Stimulated activated CD8-positive, alpha-beta memory T cell treated with anti-CD3 and anti-CD28 coated beads, Interleukin-15, amount 100 ng/mL, for 1 hour (primary cell): ENCODE results near the gene FBXO8.

Experiments
- DNase-seq: peaks from one replicate; pipeline ENCODE4 v3.0.0-alpha.2; 2020; ENCODE audit warnings: low read depth

FBXO8 gene

DNA sequence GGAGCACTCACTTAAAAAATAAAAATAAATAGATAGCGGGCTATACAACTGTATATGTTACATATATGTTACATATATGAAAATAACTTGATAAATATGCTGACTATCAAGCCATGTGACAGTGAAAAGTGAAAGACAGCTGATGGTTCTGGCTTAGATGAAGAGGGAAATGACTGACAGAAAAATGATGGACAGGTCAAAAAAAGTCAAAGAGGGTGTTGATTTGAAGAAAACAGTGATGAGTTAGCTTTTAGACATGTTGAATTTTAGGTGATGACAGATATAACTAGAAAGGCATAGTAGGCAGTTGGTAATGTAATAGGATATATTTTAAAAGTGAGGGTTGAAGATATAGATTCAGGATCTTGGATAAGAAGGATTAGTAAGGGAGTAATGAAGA is 37.8 kb downstream of the FBXO8 start:
- DNase-seq, result no peak

DNA sequence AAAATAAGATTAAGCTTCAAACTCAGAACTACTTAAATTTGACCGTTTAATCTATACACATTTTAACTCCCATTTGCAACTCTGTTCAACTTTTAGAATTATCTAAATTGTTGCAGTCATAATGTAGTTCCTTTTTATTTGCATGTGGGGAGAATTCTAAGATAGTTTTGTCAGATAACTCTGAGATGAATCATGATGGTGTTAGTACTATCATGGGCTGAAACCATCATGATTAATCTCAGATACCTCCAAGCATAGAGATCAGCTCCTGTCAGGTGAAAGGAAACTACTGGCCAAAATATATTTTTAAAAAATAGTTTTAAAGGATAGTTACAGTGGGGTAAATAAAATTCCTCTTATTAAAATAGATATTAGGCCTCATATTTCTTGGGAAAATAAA is 39.0 kb downstream of the FBXO8 start:
- no peak for DNase-seq

DNA sequence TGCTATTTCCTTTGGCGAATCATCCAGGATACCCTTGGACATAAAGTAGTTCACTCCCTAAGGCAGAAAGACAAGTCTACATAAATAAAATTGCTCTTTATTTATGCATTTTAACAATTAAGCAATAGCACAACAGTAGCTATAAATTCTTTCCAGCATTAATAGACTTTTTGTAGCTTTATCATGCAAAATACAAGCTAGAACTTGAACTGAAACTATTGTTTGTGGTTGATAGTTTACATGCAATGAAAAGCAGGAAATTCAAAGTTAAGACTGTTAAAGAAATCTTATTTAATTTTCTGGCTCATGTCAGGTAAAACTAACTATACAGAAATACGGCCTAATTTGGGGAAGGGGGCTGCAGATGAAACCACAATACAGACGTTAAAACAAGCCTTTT is 42.3 kb downstream of the FBXO8 start:
- DNase-seq, result no peak

DNA sequence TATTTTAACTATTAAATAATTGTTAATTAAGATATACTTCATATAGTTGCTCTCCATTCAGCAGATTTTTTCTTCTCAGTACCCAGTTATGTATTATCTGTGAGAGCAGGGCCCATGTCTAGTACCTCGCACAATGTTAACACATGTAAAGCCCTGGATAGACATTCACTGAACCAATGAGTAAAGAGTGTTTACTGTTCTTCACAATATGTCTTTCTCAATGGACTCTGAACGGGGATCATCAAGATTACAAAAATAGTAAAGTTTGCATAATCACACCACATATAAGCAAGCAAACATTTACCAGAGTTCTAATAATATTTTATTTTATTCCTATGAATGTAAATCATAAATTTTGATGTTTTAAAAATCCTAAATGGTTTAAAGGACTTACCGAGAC is 47.1 kb downstream of the FBXO8 start:
- no peak for DNase-seq

DNA sequence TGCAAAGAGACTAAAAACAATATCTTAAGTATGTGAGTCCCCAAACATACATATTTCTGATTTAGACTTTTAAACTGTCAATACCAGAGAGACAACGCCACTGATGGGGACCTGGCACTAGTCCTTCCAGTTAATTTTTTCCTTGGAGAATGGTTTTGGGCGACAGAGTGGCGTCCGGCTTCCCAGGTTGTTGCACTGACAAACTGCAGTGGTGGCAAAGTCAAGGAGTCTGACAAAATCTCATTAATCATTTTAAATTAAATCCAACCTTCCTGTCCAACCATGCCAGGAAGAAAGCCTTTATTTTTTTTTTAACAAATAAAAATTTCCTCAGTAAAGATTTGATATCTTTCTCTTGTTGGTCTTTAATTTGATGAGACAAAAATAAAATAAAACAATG is 52.8 kb downstream of the FBXO8 start:
- no peak for DNase-seq

DNA sequence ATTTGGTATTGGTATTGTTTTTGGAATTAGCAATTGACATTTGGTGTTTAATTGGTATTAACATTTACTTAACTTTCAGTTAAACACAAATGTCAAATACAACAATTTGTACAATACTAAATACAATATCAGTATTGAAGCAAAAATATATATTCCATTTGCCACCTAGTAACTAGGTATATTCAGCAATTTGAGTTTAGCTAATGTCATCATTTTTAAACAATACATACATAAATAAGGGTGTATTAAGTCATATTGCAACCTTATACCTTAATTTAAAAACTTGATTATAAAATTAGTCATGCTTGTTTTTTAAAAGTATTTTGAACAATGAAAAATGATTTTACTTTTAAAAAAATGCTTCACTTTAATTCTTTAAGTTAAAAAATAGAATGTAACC is 53.3 kb downstream of the FBXO8 start:
- no peak for DNase-seq

DNA sequence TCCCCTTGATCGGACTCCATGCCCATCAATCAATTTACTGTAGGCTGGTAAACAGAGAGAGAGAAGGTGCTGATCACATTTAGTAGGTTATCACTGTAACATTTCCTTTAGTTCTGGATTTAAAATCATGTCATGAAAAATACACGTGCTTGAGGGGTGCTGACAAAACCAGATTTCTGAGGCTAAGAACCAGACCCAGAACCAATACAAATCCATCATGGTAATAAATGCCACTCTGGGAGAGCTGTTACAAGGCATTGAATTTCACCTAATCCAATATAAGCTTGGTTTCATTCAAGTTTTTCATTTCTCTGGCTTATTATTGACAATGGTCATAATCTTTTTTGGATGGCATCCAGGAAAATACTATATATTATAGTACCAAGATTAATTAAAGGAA is 54.5 kb downstream of the FBXO8 start:
- no peak for DNase-seq

DNA sequence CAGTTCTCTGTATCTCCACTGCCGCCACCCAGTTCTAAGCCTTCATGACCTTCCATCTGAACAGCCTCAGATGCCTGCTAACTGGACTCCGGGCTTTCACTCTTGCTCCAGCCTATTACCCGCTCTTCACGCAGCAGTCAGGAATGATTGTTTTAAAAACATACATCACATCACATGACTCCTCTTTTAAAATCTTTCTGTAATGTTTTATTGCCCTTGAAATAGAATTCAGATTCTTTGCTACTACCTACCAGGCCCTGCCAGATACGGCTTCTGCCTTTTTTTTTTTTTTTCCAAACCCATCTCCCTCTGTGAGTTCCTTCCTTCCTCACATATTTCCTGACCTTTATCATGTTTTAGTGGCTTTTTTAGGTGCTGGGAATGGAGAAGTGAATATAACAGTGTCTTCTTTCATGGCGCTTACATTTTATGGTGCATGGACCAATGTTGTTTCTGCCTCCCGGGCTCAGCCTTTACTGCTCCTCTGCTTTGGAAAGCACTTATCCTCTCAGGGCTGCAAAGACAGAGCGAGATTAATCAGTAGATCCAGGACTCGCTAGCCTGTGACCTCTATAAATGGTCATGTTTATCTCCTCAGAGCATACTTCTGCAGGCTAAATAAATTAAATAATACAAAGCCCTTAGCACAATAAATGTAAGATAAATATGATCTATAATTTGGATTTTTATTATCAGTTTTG is 58.0 kb downstream of the FBXO8 start:
- no peak for DNase-seq

DNA sequence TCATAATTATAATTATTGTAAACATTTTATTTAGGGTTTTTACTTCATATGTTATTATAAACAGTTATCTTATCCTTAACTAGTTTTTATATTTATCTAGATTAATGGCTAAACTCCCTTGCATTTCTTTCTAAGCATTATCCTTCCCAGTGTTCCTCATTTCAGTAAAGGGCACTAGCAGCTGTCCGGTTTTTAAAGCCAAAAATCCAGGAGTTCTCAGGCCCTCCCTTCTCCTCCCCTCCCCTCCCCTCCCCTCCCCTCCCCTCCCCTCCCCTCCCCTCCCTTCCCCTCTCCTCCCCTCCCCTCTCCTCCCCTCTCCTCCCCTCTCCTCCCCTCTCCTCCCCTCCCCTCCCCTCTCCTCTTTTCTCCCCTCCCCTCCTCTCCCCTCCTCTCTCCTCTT is 58.9 kb downstream of the FBXO8 start:
- no peak for DNase-seq

DNA sequence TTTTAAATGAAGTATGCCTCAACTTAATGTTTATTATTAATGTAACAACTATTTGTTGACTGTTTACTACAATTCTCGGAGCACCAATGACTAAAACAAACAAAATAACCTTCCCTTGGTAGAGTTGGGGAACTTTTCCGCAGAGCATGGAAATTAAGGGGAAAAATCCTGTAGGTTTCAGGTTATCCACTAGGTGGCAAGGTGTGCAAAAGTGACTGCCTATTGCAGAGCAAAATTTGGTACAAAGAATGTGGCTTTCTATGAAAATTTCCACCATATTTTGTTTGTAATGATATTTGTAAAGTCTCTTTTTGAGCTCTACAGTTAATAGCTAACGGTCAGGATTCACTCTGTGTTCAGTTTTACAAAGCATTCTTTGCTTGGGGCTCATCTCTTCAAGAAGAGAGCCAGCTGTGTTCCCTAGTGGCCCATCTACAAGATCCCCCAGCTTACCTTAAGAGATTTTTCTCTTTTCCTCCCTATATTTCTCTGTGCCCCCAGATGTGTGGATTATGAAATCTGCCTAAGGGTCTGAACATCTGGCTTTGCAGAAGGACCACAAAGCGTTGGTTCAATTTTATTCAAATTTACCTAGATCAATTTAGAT is 61.1 kb downstream of the FBXO8 start:
- no peak for DNase-seq

DNA sequence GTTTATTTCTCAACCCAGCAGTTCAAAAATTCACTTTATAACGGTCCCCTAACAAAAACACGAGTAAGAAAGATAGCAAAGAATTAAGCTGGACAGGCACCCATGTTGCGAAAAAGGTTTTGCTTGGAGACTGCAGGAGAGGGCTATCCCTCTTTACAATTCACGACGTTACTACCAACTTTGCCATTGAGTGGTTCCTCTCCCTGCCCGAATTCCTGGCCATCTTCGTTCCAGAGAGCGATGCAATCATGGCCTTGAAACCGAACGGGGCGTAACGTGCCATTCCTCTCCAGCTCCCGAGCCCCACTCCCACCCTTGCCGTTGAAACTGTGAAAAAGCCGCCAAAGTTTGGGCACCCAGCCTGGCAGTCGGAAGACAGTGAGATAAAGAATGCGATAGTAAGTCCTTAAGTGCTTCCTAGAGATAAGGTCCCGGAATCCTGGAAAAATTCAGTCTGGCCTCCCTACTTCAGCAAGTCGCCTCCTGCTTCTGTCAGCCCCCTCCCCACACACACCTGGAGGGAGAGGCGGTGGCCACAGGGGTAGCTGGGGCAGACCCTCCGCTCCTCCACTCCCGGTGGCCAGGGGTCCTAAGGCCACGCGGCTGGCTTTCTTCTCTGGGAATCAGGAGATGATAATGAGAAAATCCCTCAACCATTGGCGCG is 65.2 kb downstream of the FBXO8 start:
- no peak for DNase-seq

DNA sequence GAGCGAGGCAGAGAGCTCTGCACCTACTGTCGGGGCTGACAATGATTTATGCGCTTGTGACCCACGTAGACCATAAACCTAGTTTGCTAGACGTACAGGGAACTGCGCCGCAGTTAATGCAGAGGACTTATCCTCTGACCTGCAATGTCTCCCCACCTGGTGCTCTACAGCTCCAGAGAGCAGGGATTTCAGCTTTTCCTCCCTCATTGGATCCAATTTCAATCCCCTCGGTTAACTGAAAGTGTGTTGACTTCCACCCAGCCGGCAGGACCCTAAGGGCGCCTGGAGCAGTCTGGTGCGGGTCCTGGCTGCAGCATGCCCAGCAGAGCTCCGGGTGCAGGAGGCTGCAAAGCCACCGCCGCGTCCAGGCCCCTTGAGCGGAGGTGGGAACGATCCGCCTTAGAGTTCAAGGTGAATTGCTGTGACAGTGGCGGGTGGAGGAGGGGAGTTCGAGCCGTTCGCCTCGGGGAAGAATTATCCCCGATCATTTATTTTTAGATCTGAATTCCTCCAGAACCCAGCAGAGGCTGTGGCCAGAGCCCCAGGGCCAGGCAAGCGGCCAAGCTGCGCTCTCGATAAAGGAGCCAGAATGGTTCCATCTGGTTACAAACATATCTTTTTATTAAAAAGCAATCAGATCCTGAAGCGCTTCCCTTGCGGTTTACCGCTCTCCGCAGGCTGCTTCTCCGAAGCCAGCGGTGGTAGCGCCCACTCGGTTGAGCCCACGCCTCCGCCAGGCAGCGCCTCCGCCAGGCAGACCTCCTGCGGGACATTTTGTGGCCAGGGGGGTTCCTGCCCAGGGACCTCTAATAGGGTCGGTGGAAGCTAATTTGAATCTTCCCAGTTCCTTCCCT is 66.0 kb downstream of the FBXO8 start:
- DNase-seq, result no peak

DNA sequence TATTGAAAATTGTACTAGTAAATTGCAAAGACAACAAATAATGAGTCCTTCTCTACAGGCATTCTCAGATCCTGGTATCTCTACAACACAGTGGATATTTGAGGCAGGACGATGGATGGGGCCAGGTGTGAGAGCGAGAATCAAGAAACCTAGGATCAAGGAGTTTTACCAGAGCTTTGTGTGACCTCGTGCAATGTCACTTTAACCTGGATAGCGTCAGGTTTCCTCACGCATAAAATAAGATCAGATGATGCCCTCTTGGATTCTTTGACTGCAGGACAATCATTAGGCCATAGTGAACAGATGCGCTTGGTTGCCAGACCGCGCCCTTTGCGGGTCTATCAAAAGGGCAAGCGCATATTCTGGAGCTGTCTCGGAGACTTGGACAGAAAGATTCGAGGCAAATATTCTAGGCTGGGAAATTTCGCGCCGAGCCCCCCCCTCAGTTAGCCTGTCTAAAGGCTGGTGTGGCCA is 66.6 kb downstream of the FBXO8 start:
- no peak for DNase-seq

DNA sequence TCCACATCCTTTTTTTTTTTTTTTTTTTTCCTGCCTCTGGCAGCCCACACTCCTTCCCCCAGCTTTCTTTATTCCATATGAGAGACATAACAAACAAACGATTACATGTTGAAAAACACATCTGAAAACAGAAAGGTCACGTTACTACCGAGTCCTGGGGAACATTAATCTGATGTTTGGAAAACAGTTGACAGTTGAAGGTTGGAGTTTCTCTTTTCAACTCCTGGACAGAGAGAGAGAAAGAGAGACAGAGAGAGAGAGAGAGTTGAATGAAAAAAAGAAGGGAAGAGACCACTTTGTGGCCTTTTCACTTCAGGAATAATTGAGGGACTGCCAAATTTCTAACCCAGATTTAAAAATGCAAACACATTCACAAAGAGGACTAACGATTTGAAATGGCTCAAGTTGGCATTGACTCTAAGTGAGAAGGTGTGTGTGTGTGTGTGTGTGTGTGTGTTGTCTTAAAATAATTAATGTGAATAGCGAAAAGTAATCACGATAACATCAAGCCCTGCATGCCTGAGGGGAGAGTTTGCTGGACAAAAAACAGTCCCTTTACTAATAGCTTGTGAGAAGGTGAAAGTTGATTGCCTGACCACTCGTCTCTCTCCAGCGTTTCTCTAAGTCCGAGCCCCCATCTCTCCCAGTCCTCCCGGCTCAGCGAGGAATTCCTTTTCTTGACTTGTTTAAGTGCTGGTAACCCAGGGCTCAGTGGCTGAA is 67.3 kb downstream of the FBXO8 start:
- no peak for DNase-seq

DNA sequence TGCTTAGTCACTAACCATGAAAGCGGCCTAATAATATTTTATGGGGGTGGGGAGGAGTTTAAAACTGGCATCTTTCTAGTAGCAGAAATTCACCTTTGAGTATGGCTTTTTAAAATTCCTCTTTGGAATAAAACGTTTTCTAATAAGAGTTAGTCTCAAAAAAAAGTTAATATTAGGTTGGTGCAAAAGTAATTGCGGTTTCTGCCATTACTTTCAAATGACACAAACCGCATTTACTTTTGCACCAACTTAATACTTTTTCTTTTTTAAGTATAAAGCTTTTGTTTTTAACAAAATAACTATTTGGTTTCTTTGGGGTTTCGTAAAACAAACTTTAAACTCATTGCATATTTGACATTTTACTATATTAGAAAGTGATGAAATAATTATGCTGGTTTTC is 68.4 kb downstream of the FBXO8 start:
- no peak for DNase-seq

DNA sequence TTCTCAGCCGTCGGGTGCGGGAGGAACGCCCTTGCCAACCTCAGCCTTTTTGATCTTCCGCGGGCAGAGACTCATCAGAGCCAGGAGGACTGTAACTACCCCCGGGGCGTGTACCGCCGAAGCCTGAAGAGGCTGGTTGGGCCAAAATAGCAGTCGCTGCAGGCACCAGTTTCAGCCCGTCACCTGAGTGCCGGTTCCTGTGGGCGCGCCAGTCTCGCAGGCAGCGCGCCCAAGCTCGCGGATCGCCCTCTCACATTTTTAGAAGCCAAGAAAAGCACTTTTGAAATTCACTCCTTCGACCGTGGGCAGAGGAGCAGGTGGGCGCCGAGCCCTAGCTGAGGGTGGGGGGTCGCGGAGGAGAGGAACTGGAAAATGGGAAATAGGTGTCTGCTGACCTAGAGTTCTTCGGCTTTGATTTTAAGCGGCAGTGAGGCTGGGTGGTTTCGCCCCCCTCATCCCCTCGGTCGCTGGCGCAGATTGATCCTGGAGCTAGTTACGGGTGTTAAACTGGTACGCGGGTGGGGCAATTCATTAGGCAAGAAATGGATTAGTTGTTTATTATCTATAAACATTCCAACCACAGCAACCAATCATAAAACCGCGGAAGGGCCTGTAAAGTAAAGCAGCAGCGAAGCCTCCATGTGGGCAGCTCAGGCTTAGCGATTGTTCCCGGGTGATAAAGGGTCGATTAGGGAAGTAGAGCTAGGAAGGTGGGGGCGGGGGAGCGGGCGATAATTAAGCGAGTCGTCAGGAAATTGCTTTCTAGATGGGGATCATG is 69.2 kb downstream of the FBXO8 start:
- no peak for DNase-seq

DNA sequence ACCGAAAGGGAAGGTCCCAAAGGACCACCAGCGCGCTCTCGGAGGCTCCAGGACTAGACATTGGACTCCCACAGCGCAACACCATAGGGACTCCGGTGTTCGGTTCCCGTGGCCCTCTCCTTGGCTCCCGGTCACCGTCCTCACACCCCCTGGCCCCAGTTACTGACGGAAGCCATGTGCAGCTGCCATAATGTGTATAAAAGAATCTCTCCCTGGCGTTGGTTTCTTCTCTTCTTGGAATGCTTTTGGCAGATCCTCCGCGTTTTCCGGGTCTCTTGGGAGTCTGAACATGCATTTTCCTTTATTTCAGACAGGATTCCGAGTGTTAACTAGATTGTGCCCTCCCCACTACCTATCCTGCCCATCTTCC is 69.8 kb downstream of the FBXO8 start:
- no peak for DNase-seq

DNA sequence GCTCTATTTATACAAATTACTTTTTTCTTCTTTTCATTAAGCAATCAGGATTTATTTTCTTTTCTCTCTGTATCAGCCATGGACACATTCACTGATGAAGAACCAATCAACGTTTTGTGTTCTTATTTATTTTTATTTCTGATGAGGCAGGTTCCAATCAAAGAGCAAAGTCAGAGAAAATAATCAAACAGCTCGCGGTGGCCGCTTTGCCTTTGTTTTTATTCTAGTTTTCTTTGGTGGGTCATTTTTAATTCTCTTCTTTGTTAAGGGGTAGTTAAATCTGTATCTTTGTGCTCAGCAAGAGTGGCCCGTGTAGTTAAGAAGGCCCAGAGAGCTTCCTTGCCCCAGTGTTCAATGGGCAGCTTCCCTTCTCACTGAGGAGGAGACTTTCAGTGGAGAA is 71.4 kb downstream of the FBXO8 start:
- DNase-seq, result no peak

DNA sequence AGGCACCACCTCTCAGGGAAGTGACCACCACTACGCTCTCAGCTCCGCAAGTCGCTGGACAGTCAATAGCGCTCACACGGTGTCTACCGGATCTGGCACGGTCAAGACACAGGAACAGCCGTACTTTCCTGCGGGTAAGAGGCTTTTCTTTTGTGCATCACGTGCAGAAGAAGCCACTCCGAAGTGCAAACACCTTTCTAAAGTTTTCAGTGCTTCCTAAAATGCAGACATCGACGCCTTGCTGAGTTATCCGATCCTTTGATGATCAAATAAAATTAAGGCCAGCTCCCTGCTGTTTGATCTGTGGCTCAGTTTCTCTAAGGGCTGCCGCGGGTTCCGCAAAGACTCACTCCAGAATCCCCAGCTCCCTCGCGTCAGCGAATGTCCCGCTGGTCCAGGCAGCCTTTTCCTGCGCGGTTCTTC is 71.8 kb downstream of the FBXO8 start:
- no peak for DNase-seq

DNA sequence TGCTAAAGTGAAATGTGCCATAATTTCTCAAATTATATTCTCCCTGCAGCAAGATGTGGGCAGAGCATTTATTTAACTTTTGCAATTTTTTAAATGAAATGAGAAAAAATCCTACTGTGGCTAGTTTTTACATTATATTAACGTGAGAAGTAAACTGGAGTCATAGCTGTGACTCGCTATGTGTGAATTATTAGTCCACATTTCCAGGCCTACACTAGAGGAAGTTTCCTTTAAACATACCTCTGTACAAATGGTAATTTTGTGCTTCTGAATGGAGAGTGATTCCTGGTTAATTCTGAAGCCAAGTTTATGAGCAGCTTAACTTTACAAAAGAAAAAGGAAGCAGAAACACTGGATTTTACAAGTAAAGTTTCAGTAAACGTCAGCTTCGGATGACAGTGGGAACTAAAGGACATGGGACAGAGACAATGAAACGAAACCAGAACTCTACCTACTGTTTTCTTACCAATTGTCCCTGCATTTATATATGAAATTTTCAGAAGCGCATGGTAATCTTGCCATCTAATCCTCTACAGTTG is 72.4 kb downstream of the FBXO8 start:
- DNase-seq, result no peak

DNA sequence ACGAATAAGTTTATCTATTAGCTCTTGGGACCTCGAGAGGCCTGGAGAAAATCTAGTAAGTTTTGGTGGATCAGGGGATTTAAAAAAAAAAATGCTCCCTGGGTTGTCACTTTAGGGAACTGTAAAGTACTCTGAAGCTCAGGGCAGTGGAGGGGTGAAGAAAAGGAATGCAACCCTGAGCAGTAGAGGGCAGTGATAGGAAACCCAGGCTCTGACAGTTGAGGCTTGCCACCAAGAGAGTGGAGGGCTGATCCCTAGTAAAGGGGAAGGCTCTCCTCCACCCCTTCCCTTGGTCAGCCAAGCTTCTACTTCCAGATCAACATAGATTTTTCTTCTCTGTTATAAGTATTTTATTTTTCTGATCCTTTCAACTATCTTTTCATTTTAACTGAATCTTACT is 73.1 kb downstream of the FBXO8 start:
- no peak for DNase-seq
